OCI-LY3 (cell line): Measurements from ENCODE around the gene GRID1.

Experiments
- CTCF ChIP-seq: fragments of 200-600, 300-600 bp; sonication (generic); IDR thresholded peaks from 2 replicates; pipeline ENCODE4 v1.5.1; 2014; ENCODE audit warnings: antibody characterized with exemption, low read length, low read depth
- EZH2phosphoT487 ChIP-seq: fragments of 200-600 bp; shearing (Covaris generic); IDR thresholded peaks from 2 replicates; pipeline ENCODE4 v1.6.1; 2018; ENCODE audit warnings: antibody characterized with exemption, mixed run types, low read depth

DNA sequence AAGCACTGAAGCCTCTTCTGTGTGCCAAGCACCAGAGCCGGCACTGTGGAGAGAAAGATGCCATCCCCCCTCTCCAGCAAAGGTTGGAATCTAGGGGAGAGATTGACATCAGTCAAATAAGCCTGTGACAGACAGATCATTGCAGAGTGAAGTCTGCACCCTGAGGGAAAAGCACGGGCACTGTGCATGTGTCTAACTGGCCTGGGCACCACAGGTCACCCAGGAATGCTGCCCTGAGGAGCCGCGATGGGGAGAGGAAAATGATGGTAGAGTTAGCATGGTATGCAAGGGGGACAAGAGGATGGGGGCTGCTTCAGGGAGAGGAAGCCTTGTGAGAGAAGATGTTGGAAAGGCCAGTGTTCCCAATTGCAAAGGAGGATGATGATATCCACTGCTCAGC, 261.0 kb downstream of the GRID1 start:
- TF ChIP-seq CTCF (no peak), EZH2phosphoT487 (no peak)
